Fibroblast of skin of left quadriceps (primary cell): ENCODE measurements around the gene FMN2.
"Not testable (repeated sequence)": the region's sequence is repeated elsewhere in the genome, so short reads cannot be mapped to it uniquely, and the experiment has no call there.

Experiments used
- DNase-seq, 2 experiments: peaks; one replicate each; pipeline ENCODE4 v3.0.0-alpha.2; 2013; ENCODE audit warnings: low read depth in 2 of 2

FMN2 gene

DNA sequence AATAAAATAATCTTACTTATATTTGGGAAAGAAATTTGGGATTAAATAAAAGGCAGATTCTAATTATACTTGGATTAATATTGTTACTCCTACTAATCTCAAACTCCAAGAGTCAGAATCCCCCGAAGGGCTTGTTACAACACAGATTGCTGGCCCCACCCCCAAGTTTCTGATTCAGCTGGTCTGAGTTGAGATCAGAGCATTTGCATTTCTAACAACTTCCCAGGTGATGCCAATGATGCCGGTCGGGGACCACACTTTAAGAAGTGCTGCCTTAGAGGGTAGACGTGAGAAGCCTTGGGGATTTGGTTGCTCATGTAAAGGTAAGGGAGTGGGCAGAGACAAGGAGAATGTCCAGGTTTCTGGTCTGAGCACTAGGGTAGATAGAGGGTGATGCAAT is 47.2 kb downstream of the FMN2 start:
- no peak for DNase-seq

DNA sequence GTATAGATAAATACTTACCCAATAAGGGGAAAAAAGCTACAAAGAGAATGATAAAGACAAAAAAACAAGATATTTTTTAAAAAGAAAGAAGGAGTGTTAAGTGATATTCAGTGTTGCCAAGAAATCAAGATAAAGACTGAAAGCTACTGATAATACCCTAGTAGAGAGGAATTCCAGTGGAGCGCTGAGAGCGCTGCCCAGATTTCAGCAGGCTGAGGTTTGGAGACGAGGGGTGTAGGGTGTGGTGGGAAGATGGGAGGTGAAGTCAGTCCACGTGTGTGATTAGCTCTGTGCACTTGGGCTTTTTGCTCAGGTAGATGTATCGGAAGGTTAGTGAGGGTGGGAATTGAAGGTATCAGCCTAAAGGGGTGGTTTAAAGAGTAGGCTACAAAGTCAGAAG is 47.8 kb downstream of the FMN2 start:
- DNase-seq = no peak

DNA sequence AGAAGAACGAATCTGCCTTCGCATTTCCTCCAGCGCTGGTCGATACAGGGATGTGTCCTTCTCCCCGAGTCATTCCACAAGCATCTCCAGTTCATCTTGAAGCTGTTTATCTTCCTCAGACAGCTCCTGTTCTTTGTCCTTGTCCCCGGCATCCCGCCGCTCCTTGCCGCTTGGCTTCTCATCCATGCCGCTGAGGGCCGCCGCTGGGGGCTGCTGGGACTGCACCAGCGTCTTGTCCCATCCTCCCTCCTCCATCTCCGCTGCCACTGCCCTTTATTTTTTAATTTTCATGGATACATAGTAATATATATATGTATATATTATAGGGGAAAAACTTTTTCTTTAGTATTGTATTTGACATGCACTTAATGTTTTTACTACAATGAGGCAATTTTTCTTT is 53.4 kb downstream of the FMN2 start:
- DNase-seq = no peak

DNA sequence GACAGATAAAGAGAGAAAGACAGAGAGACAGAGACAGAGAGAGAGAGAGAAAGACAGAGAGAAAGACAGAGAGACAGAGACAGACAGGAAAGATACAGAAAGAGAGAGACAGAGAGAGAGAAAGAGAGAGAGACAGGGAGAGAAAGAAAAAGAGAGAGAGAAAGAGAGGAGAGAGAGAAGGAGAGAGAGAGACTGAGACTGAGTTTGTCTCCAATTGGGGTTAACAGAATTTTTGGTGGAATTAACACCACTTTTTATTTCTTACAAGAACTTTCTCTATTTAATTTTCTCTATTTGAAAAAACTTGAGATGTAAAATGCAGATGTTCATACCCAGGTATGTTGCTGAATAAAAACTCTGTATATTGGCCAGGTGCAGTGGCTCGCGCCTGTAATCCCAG is 56.6 kb downstream of the FMN2 start:
- DNase-seq = no peak

DNA sequence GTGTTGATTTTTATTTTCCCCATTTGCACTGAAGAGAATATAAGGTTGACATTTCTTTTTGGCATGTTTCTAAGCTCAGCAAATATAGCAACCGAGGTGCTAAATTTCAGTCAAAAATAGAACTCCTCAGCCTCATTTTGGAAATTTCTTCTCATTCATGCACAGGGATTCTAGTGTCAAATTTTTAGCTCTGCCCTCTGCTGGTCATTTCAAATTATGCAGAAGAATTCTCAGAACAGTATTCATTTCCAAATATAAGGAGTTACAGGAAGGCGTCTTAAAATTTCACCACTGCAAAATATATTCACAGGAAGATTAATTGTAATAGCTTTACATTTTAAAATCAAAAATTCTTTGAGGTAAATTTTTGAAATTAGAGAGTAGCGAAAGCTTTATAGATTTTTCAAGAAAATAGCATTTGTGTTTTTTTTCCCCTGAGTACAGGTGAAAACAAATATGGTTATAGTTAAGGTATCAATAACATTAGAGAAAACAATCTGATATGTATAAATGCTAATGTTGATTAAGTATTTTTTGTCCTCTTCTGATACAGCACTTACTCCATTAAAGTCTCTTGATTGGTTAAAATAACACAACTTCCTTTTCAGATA is 57.9 kb downstream of the FMN2 start:
- DNase-seq = no peak

DNA sequence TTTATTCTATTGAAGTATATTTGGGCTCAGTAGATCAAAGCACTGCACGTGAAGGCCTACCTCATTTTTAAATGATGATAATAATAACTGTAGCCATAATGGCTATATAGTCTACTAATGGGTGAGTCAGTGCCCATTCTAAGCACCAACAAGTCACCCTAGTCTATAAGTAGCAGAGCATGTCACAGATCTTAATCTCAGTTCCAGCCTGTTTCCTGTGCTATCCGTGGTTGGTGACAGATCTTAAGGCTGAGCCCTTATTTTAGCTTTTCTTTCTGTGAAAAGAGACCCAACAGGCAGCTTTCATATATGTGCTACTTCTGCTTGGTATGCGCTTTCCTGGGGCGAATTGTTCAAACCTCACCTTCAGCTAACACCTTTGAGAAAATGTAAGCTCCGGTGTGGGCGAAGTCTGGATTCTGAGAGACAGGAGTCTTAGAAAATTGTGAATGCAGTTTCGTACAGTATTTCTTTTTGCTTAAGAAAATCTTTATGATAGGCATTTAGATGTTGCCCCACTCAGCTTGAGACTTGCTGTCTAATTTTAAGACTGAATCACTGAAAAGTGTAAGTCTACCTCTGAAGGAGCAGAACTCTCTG is 59.6 kb downstream of the FMN2 start:
- no peak for DNase-seq

DNA sequence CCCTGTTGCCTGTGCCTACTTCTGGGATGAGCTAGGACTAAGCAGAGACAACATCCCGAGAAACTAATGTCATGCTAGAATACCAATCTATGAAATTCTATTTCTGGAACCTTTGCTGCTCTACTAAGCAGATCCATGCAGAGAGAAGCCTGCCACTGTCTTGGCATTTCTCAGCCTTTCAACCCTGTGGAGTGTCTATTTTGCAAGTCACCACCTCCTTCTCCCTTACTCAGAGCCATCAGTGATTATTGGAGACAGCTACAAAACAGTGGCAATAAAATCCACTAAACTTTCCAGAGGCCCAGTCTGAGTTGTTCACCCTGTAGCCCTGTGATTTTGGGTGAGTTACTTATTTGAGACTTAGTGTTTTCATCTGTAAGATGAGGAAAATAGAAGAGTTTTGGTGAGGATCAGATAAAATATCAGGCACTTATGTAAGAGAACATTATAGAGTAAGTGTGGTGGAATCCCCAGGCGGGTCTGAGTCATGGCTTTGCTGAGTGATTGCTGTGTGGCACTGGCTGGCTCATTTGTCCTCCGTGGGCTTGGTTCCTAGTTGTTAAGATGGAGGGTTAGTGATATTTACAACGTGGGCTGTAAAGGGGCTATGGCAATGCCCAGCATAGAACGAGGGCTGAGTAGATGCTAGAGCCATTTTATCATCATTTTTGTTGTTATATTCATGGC is 61.1 kb downstream of the FMN2 start:
- no peak for DNase-seq

DNA sequence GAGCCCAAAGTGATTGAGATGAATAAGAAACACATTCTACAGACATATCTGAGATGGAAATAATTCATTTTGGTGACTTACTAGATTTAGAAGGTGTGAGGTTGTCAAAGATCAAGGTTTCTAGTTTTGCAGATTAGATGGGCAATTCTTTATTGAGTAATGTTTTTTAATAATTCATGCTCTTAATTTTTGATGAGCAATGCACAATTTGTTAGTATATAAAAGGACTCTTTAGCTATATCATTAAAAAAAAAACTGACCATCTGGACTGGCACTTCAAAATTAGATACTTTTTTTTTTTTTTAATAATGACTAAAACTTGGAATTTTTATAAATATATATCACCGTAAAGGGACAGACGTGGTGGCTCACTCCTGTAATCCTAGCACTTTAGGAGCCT is 63.9 kb downstream of the FMN2 start:
- DNase-seq = no peak

DNA sequence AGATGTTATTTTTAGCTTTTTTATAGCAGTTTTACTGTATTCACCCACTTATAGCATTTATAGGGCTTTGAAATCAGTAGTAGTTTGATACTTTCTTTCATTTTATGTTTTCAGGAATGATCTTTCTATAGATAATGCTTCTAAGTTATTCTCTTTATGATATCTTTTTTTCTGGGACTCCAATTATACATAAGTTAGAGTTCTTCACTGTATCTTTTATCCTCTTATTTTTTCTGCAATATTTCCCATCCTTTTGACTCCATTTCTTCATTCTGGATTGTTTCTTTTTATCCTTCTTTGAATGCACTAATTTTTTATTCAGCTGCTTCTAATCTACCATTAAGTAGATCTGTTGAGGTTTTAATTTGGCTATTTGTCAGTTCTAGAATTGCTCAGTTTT is 73.1 kb downstream of the FMN2 start:
- DNase-seq = no peak

DNA sequence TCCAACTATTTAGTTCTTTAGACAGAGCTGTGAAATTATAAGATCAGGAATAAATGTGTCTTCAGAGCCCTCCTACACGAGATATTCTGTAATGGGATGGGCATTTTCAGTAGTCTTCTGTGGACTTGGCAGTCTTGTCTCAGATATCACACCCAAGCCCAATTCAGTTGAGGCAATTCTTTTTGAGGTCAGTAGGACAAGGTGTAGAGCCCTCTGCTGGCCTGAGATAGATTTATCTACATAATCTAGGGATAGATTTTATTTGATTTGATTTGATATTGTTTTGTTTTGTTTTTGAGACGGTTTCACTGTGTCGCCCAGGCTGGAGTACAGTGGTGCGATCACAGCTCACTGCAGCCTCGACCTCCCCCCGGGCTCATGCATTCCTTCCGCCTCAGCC is 77.5 kb downstream of the FMN2 start:
- no peak for DNase-seq

DNA sequence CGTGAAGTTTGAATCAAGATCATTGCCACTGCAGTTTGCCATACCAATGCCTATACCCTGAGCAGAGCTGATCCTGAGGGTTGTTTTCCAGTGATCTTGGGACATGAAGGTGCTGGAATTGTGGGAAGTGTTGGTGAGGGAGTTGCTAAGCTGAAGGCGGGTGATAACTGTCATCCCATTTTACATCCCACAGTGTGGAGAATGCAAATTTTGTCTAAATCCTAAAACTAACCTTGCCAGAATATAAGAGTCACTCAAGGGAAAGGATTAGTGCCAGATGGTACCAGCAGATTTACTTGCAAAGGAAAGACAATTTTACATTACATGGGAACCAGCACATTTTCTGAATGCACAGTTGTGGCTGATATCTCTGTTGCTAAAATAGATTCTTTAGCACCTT is 78.6 kb downstream of the FMN2 start:
- DNase-seq = no peak

DNA sequence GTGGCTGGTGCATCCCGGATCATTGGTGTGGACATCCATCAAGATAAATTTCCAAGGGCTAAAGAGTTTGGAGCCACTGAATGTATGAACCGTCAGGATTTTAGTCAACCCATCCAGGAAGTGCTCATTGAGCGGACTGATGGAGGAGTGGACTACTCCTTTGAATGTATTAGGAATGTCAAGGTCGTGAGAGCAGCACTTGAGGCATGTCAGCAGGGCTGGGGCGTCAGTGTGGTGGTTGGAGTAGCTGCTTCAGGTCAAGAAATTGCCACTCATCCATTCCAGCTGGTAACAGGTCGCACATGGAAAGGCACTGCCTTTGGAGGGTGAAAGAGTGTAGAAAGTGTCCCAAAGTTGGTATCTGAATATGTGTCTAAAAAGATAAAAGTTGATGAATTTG is 79.1 kb downstream of the FMN2 start:
- no peak for DNase-seq

DNA sequence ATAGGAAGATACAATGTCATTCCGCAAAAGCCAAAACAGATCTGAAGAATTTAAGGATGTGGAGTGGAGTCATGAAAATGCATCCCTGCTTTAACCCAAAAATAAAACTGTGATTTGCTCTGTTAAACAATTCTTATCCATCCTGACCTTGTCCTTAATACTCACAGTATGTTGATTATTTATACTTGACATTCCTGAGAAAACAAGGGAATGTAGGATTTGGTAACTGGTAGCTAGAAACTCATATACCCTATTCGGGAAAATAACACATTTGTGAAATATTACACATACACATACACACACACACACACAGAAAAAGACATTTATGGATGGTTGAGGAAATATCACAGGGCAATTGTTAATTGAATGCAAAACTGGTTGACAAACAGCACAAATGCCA is 80.2 kb downstream of the FMN2 start:
- DNase-seq = no peak

DNA sequence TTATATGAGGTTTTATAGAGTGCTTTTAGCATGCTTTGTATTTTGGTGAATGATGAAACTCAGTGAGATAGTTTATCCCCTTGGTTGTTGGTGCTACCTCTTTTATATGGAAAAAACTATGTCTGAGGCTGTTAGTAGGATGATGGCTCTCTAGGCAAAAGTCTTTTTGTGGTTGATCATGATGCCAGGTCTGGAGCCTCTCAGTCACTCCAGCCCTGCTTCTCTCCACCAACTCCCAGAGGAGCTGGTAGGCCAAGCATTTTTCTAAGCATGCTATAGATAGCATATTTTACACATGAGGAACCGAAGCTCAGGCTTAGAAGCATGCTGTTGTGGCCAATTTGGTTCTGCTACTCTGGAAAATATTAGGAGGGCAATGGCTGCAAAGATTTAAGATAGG is 82.2 kb downstream of the FMN2 start:
- DNase-seq = peak in 1 of 2 experiments; percentile 34

DNA sequence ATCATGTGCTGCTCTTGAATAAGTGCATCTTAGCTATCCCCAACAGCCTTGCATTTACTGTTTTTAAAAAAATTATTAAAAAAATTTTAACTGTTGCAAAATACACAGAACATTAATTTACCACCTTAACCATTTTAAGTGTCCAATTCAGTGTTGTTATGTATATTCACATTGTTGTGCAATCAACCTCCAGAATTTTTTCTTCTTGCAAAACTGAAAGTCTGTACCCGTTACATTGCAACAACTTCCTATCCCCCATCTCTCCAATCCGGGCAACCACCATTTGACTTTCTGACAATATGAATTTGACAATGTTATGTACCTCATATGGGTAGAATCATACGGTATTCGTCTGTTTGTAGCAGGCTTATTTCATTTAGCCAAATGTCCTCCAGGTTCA is 83.1 kb downstream of the FMN2 start:
- DNase-seq = no peak

DNA sequence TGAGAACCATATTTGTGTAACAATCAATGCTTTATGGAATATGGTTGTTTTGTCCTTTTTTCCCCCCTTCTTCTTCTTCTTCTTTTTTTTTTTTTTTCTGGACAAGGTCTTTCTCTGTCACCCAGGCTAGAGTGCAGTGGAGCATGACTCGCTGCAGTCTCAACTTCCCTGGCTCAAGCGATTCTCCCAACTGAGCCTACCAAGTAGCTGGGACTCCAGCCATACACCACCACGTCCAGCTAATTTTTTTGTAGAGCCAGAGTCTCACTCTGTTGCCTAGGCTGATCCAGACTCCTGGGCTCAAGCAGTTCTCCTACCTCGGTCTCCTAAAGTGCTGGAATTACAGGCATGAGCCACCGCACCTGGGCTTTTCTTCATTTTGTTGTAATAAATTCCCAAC is 86.7 kb downstream of the FMN2 start:
- DNase-seq = no peak

DNA sequence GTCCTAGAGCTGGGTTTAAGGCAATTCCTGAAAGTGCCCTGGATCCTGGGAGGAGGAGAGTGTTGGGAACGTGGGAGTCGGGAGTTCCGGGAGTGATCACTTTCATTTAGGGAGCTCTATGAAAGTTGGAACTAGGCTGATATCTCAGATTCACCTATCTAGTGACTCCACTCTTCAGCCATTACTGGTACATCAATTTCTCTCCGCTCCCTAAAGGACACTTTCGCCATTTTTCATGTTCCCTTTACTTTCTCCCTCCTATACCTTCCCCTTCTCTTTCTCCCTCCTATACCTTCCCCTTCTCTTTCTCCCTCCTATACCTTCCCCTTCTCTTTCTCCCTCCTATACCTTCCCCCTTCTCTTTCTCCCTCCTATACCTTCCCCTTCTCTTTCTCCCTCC is 93.0 kb downstream of the FMN2 start:
- DNase-seq = not testable (repeated sequence)

DNA sequence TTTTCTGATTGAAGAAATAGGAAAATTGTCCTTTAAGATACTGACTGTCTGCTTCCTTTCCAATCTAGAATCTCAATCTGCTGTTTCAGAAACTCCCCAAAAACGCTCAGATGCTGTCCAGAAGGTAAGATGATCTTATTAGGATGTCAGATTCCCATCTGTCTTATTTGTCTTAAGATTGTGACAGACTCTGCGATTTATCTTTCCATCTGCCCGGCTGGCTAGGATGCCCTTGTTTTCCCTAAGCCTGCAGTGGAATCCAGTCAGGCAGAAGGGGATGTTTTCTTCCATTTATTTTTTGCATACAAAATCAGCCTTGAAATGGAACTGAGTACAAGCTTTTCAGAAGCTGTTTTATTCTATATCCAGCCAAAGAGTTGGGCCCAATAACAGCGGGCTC is 96.5 kb downstream of the FMN2 start:
- no peak for DNase-seq

DNA sequence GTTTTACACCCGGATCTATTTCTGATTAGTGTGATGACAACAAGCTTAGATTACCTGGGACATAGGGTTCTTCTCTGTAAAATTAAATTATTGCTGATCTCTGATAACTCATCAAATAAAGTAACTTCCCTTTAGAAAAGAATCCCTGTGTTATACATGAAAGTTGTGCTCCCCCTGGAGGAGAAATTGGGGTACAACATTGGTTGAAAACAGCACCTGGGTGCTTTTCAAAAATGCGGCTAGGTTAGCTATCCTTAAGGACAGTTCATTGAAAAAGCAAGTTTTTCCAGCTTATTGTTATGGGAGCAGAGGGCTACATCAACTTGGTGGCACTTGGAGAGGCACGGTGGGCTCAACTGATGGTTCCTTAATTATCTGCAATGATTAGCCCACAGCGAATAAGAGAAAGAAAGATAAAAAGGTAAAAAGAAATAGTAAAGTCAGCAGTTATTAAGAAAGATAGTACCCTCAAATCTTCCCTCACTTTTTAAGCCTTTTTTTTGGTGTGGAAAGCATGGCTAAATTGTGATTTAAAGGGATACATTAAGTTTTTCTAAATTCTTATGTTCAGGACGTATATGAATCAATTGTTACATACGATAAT is 97.8 kb downstream of the FMN2 start:
- DNase-seq = no peak

DNA sequence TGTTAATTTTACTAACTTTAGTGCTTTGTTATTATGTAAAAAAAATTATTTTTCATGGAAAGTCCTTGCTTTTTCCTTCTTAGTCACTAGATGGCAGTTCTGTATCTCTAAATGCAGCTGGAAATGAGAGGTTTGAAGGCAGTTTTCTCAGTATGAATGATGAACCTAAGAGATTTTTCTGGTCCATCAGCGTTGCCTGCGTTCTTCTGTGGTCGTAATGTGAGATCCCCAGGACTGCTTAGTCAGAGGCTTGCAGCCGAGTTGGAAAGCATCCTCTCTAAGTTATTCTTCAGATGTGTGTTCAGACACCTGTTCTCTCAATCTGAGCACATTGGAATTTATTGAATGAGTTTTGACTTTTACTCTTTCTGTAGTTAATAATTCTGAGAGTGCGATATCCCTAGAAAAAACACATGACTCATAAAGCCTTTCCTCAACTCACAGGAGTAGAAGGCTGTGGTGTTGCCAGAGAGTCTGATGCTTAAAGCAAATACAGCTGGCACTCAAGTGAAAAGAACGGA is 99.3 kb downstream of the FMN2 start:
- peak; percentile 97 for DNase-seq

DNA sequence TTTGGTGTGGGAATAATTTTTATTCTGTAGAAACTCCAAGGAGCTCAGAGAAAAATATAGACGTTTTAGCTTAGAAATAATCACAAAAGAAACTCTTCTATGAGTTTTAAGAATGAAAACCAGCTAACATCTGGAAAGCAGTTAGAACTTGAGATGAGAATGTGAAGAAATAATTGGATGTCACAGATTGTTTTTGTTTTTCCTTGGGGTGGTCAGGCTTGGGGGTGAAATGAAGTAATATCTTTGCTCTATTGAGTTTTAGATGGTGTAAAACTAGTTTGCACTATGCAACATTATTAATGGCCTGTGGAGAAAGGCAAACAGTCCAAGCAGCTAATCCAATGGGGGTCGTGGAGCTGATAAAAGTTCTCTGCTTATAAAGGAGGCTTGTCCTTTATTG is 101.2 kb downstream of the FMN2 start:
- no peak for DNase-seq

DNA sequence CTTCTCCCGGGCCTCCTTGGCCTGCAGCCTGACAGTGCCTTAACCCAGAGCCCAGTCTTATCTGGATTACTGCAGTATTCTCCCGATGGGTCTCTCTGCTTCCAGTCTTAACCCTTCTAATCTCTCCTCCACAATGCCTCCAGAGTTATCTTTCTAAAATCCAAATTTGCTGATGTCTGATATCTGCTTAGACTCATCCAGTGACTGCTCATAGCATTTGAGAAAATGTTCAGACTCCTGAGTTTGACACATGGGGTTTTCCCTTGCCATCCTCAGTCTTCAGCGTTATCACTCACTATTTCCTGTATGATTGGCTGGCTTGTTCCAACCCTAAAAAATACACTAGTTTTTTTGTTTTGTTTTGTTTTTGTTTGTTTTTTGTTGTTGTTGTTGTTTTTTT is 102.0 kb downstream of the FMN2 start:
- no peak for DNase-seq

DNA sequence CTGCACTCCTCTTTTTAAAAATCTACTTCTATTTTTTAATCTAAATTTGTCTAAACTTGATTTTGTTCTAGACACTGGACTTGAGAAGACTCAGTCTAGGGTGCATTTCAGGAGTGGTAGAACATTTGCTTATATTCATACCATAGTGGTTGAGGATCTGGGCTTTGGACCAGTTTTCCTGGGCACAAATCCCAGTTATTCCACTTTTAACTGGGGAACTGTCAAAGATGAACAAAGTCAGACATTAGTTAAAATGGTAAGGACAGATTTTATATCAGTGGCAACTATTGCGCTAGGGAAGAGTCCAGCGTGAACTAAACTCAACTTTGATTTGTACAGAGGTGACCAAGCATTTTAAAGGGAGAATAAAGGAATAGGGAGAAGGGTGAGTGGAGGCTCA is 102.4 kb downstream of the FMN2 start:
- peak; percentile 39 to 50 for DNase-seq
